ENCODE measurements around the gene COTL1.

COTL1 gene

DNA sequence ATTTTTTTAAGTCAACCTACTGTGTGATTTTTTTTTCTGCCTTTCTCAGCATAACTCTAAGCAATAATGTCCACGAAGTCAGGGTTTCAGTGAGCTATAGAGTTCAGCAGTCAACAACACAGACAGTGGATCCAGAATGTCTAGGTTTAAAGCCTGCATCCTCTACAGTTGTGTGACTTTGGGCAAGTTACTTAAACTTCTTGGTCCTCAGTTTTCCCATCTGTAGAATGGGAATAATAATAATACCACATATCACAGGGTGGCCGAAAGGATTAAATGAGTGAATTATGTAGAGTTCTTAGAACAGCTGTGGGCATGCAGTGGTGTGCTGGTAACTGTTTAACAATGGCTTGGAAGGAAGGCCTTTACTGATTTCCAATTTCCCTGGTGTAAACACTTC lies 74.6 kb downstream of the COTL1 start:
- no peak overlapping the region for H3K4me3 ChIP-seq (ENCODE audit: low read depth, low read length)
- TF ChIP-seq, protein P1, sequence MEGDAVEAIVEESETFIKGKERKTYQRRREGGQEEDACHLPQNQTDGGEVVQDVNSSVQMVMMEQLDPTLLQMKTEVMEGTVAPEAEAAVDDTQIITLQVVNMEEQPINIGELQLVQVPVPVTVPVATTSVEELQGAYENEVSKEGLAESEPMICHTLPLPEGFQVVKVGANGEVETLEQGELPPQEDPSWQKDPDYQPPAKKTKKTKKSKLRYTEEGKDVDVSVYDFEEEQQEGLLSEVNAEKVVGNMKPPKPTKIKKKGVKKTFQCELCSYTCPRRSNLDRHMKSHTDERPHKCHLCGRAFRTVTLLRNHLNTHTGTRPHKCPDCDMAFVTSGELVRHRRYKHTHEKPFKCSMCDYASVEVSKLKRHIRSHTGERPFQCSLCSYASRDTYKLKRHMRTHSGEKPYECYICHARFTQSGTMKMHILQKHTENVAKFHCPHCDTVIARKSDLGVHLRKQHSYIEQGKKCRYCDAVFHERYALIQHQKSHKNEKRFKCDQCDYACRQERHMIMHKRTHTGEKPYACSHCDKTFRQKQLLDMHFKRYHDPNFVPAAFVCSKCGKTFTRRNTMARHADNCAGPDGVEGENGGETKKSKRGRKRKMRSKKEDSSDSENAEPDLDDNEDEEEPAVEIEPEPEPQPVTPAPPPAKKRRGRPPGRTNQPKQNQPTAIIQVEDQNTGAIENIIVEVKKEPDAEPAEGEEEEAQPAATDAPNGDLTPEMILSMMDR (IDR thresholded peaks at IDR 0.05; ENCODE audit: low read depth, low read length): no peak

DNA sequence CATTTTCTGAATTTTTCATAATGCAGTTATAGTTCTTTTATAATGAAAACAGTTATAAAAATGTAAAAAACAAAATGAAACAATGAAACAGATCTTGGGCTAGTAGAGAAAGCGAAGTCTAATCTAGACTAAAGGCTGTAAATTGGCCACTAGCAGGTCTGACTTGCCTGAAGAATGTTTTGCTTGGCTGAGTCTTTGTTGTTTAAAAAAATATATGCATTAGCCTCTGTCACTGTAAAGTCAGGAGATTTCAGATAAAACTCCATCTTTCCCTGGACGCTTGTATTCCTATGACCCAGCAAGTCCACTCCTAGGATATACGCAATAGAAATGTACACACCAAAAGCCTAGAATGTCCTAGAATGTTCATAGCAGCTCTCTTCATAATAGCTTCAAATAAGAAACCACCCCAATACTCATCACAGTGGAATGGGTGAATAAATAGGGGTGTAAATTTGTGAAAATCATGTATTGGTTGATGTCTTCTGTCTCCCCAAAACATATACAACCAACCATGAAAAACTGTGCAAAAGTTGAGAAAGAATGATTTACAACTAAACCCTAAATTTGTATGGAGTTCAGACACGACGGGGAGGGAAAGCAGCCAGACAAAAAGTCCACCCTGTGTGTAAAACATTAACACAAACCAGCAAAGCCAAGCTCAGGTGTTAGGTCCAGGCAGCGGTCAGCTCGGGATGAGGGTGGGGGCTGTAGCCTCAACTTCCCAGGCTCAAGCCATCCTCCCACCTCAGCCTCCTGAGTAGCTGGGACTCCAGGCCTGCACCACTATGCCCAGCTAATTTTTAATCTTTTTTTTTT lies 75.7 kb downstream of the COTL1 start:
- no peak overlapping the region for H3K4me3 ChIP-seq (ENCODE audit: low read depth, low read length)
- TF ChIP-seq, protein P1 (IDR thresholded peaks at IDR 0.05; ENCODE audit: low read depth, low read length): no peak

DNA sequence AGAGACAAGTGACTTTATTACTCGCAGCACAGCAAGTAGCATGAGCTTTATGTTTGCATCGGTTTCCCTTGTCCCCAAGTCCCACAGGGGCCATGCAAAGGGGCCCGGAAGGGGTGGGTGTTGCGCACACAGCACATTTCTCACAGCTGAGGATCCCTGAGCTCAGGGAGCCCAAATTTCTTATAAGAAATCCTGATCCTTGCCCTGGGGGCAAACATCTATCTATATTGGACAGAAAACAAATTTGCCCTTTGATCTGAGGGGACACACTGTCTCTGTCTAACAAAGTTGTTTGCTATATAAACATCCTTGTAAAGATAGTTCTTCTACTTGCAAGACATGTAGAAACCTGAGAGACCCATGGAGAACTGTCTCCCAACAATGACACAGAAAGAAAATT lies 77.7 kb downstream of the COTL1 start:
- no peak overlapping the region for H3K4me3 ChIP-seq (ENCODE audit: low read depth, low read length)
- TF ChIP-seq, protein P1 (IDR thresholded peaks at IDR 0.05; ENCODE audit: low read depth, low read length): no peak

DNA sequence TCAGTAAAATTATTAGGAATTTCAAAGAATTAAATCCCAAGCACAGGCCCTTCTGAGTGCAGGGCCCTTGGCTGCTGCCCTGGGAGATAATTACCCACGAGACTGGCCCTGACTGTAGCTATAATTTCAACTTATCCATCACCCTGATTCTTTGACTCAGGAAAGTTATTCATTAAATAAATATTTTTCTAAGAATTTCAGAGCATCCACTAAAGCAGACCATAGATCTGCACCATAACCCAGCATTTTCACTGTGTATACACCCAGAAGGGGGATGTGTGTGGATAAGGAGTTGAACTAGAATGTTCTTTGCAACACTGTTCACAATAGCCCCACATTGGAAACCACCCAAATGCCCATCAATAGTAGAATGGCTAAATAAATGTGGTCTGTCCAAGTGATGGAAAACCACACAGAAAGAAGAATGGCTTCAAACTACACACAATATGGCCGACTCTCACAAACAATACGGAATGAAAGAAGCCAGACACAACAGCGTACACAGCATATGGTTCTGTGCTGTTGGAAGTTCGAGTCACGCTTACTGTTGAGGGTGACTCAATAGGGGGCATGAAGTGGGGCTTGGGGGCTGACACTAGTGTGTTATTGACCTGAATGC lies 79.5 kb downstream of the COTL1 start:
- TF ChIP-seq, protein P1 (IDR thresholded peaks at IDR 0.05; ENCODE audit: low read depth, low read length): no peak
- H3K4me3 ChIP-seq (ENCODE audit: low read depth, low read length): no peak overlapping the region

DNA sequence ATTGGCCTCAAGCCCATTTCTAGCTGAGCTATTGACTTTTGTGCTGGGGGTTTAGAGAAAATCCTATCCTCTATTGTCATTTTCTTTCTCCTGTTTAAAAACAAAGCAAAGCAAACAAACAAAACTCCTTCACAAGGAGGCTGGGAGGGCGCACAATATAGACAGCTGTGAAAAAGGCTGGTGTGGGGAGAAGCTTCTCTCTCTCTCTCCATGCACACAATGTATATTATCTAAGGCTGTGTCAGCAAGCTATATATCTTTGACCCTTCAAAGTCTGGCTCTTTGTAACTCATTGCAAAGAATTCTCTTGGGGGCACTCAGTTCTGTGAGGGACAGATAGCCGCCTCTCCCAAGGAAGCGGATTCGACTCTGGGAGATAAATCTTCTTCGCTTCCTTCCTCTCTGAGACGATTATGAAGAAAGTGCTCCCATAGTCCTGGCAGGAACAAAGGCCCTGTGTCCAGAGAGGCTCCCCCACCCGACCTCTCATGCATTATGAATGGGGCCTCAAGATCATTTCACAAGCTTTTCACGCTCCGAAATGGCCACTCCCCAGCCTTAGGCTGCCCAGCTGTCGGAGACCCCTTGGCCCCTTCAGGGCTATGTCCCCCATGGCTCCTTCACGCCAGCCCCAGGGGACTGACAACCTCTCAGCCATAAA lies 80.3 kb downstream of the COTL1 start:
- TF ChIP-seq, protein P1 (IDR thresholded peaks at IDR 0.05; ENCODE audit: low read depth, low read length): no peak
- no peak overlapping the region for H3K4me3 ChIP-seq (ENCODE audit: low read depth, low read length)

DNA sequence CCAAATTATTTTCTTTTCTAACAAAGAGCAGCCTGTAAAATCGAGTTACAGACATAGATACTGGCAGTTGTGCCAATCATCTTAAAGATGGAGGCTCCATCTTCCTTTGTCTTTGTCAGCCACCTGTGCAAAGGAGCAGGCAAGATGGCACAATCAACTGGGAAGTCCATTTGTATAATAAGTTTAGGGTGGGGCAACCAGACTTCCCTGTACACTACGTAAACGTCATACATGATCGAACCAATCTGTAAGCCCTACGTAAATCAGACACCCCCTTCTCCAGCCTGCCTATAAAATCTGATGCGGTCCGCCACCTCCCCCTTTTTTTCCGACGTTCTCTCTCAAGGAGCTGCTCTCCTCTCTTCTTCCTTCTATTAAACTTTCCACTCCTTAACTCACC lies 82.0 kb downstream of the COTL1 start:
- no peak overlapping the region for H3K4me3 ChIP-seq (ENCODE audit: low read depth, low read length)
- TF ChIP-seq, protein P1 (IDR thresholded peaks at IDR 0.05; ENCODE audit: low read depth, low read length): no peak

DNA sequence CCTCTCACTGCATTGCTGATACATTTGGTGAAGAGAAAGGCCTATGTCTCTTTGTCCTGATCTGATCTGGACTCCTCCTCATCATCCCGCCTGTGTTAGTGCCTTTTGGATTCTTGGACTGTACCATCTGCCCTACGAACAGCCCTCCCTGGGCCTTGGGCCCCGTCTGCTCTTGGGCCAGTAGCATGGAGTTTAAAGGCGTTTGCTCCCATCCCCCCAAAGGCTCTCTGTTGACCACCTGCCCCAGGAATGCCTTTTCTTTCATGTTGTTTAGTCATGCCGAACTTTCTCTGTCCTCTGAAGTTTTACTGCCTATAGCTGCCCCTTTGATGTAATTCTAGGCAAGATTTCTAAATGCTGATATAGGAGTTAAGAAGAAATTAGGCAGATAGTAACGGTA lies 82.5 kb downstream of the COTL1 start:
- TF ChIP-seq, protein P1 (IDR thresholded peaks at IDR 0.05; ENCODE audit: low read depth, low read length): no peak

More for the DNA sequence above, 82.5 kb downstream of the COTL1 start:
- H3K4me3 ChIP-seq (ENCODE audit: low read depth, low read length): no peak overlapping the region

Data from WI38 (cell line).